ENCODE measurements around the gene TEX10.
"Not testable (repeated sequence)": the region's sequence is repeated elsewhere in the genome, so short reads cannot be mapped to it uniquely, and the experiment has no call there.

TEX10 gene

GRCh38 chr9:100352727-100353505, at the start of gene TEX10:
Gene TEX10 (minus strand): TSS chr9:100352942. CDS start chr9:100349363, 3,579 bp downstream.
- H3K27ac ChIP-seq: peak within 1 kb of the TSS; percentile 78 to 97 (median 91)

GRCh38 chr9:100401042-100401441, 48.3 kb upstream of the TEX10 start:
- H3K27ac ChIP-seq: no peak overlapping the region

More at GRCh38 chr9:100352727-100353505, at the start of gene TEX10:
- H3K4me3 ChIP-seq: peak within 1 kb of the TSS; percentile 80 to 99 (median 98)

GRCh38 chr9:100397529-100398266, 45.0 kb upstream of the TEX10 start:
- Histone ChIP-seq H3K27ac (no peak overlapping the region), H3K4me3 (no peak overlapping the region)

More at GRCh38 chr9:100401042-100401441, 48.3 kb upstream of the TEX10 start:
- H3K4me3 ChIP-seq: no peak overlapping the region

GRCh38 chr9:100396769-100397168, 44.0 kb upstream of the TEX10 start:
- Histone ChIP-seq H3K4me3 (no peak overlapping the region), H3K27ac (no peak overlapping the region)

- Histone ChIP-seq H3K27ac (no peak overlapping the region), H3K4me3 (no peak overlapping the region)
Observed at GRCh38 chr9:100394816-100395215, 42.1 kb upstream of the TEX10 start.

GRCh38 chr9:100394032-100394695, 41.4 kb upstream of the TEX10 start:
- Histone ChIP-seq H3K27ac (no peak overlapping the region), H3K4me3 (no peak overlapping the region)

GRCh38 chr9:100392989-100393388, 40.2 kb upstream of the TEX10 start:
- not testable (repeated sequence) for H3K27ac ChIP-seq, H3K4me3 ChIP-seq

GRCh38 chr9:100379862-100380261, 27.1 kb upstream of the TEX10 start:
- Histone ChIP-seq H3K4me3 (no peak overlapping the region), H3K27ac (no peak overlapping the region)

- Histone ChIP-seq H3K27ac (no peak overlapping the region), H3K4me3 (no peak overlapping the region)
Observed at GRCh38 chr9:100377015-100377414, 24.3 kb upstream of the TEX10 start.

- Histone ChIP-seq H3K4me3 (no peak overlapping the region), H3K27ac (no peak overlapping the region)
Observed at GRCh38 chr9:100375658-100376057, 22.9 kb upstream of the TEX10 start.

- no peak overlapping the region for H3K27ac ChIP-seq
- no peak overlapping the region for H3K4me3 ChIP-seq
Observed at GRCh38 chr9:100372648-100373047, 19.9 kb upstream of the TEX10 start.

- Histone ChIP-seq H3K27ac (no peak overlapping the region), H3K4me3 (no peak overlapping the region)
Observed at GRCh38 chr9:100370064-100370723, 17.5 kb upstream of the TEX10 start.

GRCh38 chr9:100368672-100369071, 15.9 kb upstream of the TEX10 start:
- Histone ChIP-seq H3K27ac (no peak overlapping the region), H3K4me3 (no peak overlapping the region)

- Histone ChIP-seq H3K27ac (no peak overlapping the region), H3K4me3 (no peak overlapping the region)
Observed at GRCh38 chr9:100366121-100366520, 13.4 kb upstream of the TEX10 start.

- Histone ChIP-seq H3K27ac (no peak overlapping the region), H3K4me3 (no peak overlapping the region)
Observed at GRCh38 chr9:100364013-100364412, 11.3 kb upstream of the TEX10 start.

GRCh38 chr9:100359057-100359456, 6.3 kb upstream of the TEX10 start:
- Histone ChIP-seq H3K27ac (no peak overlapping the region), H3K4me3 (no peak overlapping the region)

- Histone ChIP-seq H3K27ac (no peak overlapping the region), H3K4me3 (no peak overlapping the region)
Observed at GRCh38 chr9:100357501-100357900, 4.8 kb upstream of the TEX10 start.

GRCh38 chr9:100355561-100355960, 2.8 kb upstream of the TEX10 start:
- no peak overlapping the region for H3K27ac ChIP-seq

GRCh38 chr9:100354121-100354800, 1.5 kb upstream of the TEX10 start:
- H3K4me3 ChIP-seq: no peak overlapping the region
- no peak overlapping the region for H3K27ac ChIP-seq

More at GRCh38 chr9:100355561-100355960, 2.8 kb upstream of the TEX10 start:
- H3K4me3 ChIP-seq: no peak overlapping the region
